AG08396 (cell line): ENCODE data around the gene ZNF670.
"Not testable (repeated sequence)": the region's sequence is repeated elsewhere in the genome, so short reads cannot be mapped to it uniquely, and the experiment has no call there.

Experiments
- DNase-seq: peaks from one replicate; pipeline ENCODE4 v3.0.0; 2012; ENCODE audit warnings: low spot score, mixed read lengths

Gene ZNF670

GRCh38 chr1:247078258-247079140 is at the start of gene ZNF670:
Gene ZNF670 (minus strand): TSS chr1:247078811. CDS start chr1:247078596, 215 bp downstream.
- DNase-seq: peak; percentile 97

- DNase-seq: not testable (repeated sequence)
Observed at GRCh38 chr1:247127519-247128282, 49.1 kb upstream of the ZNF670 start.

GRCh38 chr1:247126601-247127000 is 48.0 kb upstream of the ZNF670 start:
- not testable (repeated sequence) for DNase-seq

GRCh38 chr1:247126166-247126565 is 47.6 kb upstream of the ZNF670 start:
- not testable (repeated sequence) for DNase-seq

GRCh38 chr1:247121382-247121781 is 42.8 kb upstream of the ZNF670 start:
- no peak for DNase-seq

GRCh38 chr1:247120408-247120668 is 41.7 kb upstream of the ZNF670 start:
- not testable (repeated sequence) for DNase-seq

GRCh38 chr1:247119600-247120407 is 41.2 kb upstream of the ZNF670 start:
- DNase-seq: no peak

GRCh38 chr1:247118946-247119446 is 40.4 kb upstream of the ZNF670 start:
- no peak for DNase-seq

GRCh38 chr1:247115545-247115944 is 36.9 kb upstream of the ZNF670 start:
- DNase-seq: no peak

GRCh38 chr1:247115141-247115510 is 36.5 kb upstream of the ZNF670 start:
- DNase-seq: no peak

GRCh38 chr1:247114351-247115140 is 35.9 kb upstream of the ZNF670 start:
- no peak for DNase-seq

GRCh38 chr1:247113733-247114271 is 35.2 kb upstream of the ZNF670 start:
- DNase-seq: no peak

GRCh38 chr1:247113094-247113497 is 34.5 kb upstream of the ZNF670 start:
- no peak for DNase-seq

GRCh38 chr1:247112479-247112781 is 33.8 kb upstream of the ZNF670 start:
- no peak for DNase-seq

- DNase-seq: peak; percentile 89
Observed at GRCh38 chr1:247111700-247112478, 33.3 kb upstream of the ZNF670 start.

- DNase-seq: peak; percentile 69
Observed at GRCh38 chr1:247111259-247111699, 32.7 kb upstream of the ZNF670 start.

- no peak for DNase-seq
Observed at GRCh38 chr1:247110627-247111258, 32.1 kb upstream of the ZNF670 start.

- no peak for DNase-seq
Observed at GRCh38 chr1:247107694-247108093, 29.1 kb upstream of the ZNF670 start.

GRCh38 chr1:247105966-247106365 is 27.4 kb upstream of the ZNF670 start:
- no peak for DNase-seq

GRCh38 chr1:247104965-247105364 is 26.4 kb upstream of the ZNF670 start:
- no peak for DNase-seq
